ENCODE data around the gene IDH3B.

Gene IDH3B

DNA sequence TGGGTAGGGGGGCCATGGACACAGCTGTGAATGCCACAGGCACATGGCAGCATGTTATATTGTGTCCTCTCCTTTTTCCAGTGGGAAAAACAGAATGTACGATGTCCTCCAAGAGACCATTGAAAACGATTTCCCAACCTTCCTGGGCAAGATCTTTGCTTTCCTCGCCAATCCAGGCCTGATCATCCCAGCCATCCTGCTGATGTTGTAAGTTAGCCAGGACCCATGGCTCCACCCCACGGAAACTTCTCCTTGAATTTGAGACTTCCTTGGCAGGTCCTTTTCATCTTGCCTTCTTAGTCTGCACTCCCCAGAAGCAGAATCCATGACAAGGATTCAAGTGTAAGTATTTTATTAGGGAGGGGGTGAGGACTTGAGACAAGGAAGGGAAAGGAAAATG is 39.8 kb downstream of the IDH3B start:
- no peak for DNase-seq (ENCODE audit: low read depth in 1 of 2, low spot score in 1 of 2)

- no peak for DNase-seq (ENCODE audit: low read depth in 1 of 2, low spot score in 1 of 2)
Measured at GRCh38 chr20:2619961-2620595, 43.9 kb downstream of the IDH3B start.

GRCh38 chr20:2619337-2619736 is 44.7 kb downstream of the IDH3B start:
- no peak for DNase-seq (ENCODE audit: low read depth in 1 of 2, low spot score in 1 of 2)

GRCh38 chr20:2618815-2619214 is 45.2 kb downstream of the IDH3B start:
- no peak for DNase-seq (ENCODE audit: low read depth in 1 of 2, low spot score in 1 of 2)

GRCh38 chr20:2617099-2617714 is 46.8 kb downstream of the IDH3B start:
- DNase-seq (ENCODE audit: low read depth in 1 of 2, low spot score in 1 of 2): no peak

- no peak for DNase-seq (ENCODE audit: low read depth in 1 of 2, low spot score in 1 of 2)
Measured at GRCh38 chr20:2616634-2617033, 47.4 kb downstream of the IDH3B start.

DNA sequence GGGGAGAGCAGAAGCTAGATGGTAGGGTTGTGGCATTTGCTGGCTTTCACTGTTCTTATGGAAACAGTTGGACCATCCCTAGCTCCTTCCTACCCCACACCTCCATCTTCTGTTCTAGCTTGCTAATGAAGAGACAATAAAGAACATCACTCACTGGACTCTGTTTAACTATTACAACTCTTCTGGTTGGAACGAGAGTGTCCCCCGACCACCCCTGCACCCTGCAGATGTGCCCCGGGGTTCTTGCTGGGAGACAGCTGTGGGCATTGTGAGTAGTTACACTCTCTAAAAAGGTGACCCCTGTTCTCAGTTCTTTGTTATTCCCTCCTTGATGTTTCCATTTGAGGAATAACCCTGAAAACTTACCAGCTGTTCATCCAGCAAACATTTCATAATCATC is 51.9 kb downstream of the IDH3B start:
- no peak for DNase-seq (ENCODE audit: low read depth in 1 of 2, low spot score in 1 of 2)

DNA sequence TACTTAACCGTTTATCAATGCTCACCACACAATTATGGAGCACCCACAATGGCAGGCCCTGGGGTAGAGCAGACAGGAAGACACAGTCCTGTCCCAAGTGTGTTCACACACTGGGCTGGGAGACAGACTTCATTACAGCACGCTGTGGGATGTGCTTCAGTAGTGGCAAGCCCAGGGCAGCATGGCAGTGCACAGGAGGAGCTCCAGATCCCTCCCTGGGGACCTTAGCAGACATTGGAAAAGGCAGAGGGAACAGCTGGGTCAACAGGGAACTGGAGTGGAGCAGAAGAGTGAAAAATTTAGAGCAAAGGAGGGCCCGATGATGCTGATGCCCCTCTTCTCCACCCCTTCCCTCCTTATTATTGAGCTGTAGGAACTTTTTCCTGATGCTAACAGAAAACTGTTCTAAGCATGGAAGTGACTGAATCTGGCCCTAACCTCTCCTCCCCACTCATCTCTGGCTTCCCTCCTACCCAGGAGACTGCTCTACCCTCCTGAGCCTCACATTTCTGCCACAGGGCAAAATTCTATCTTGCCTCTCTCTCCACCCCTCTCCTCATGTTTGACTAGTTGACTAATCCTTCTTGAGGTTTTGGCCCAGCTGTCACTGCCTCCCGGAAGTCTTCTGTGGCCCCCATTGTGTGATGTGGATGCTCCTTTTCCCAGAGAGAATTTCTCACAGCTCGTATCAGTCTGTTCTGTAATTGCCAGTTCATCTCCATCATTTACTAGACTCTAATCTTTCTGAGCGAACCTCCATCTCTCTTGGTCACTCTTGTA is 52.9 kb downstream of the IDH3B start:
- no peak for DNase-seq (ENCODE audit: low read depth in 1 of 2, low spot score in 1 of 2)

- no peak for DNase-seq (ENCODE audit: low read depth in 1 of 2, low spot score in 1 of 2)
Measured at GRCh38 chr20:2610326-2610725, 53.7 kb downstream of the IDH3B start.

Data from stimulated activated CD4-positive, alpha-beta T cell treated with anti-CD3 and anti-CD28 coated beads, Interleukin-15, amount 100 ng/mL, for 1 hour (primary cell).